K562 (cell line): ENCODE data around the gene ASB15. TPM values are rescaled to one million over a fixed set of nuclear protein-coding genes. Genes with fewer than 3 reads are reported as not detected.
A peak's percentile ranks its signal among the peaks of the same experiment; 100 is the strongest.

Source experiments
- ATAC-seq: fragments of 200-7000 bp; cut with Tn5 transposase; 3 replicates; pipeline ENCODE4 v1.9.1; 2020; ENCODE audit warnings: moderate library complexity
- BruUV-seq: library from RNA; stranded (reverse); fragments of 400-500 nt; replicated peaks from 2 replicates; lab custom pipeline; 2021; lab: Mats Ljungman, UMichigan
- CTCF ChIA-PET: fragments of 300-600 bp; formaldehyde crosslinking; extraction: SDS; loops from one replicate; lab custom pipeline; 2021; ENCODE audit warnings: low intra/inter-chr PET ratio; lab: Yijun Ruan, JAX
- POLR2A ChIA-PET: fragments of 300-600, 350-650 bp; sonication (Branson Sonifier 250); formaldehyde crosslinking; extraction: SDS; loops from one replicate; lab custom pipeline; 2021; ENCODE audit warnings: antibody characterized with exemption, inconsistent platforms; lab: Yijun Ruan, JAX
- DNase-seq, 4 experiments: peaks; one replicate each; pipeline versions ENCODE4 v3.0.0 to v3.0.0-alpha.2; 2011 to 2018; ENCODE audit warnings: low spot score in 3 of 4, mixed read lengths in 3 of 4; ENCODE audit errors: extremely low read depth in 1 of 4
- FAIRE-seq: peaks from 2 replicates; lab custom pipeline; 2011; peaks lifted over from hg19 to GRCh38; lab: Jason Lieb, UNC
- H2AFZ ChIP-seq: 2 replicates; pipeline ENCODE4 v1.6.0; 2011; ENCODE audit warnings: low read depth, low read length, control low read depth, inconsistent platforms
- H3K27ac ChIP-seq: fragments of 200-600 bp; 3 replicates; pipeline ENCODE4 v1.8.0; 2011; ENCODE audit warnings: low read depth, mild to moderate bottlenecking, control low read depth, inconsistent platforms, low read length, moderate library complexity, mixed read lengths; ENCODE audit errors: extremely low read depth
- H3K27me3 ChIP-seq, 2 experiments: fragments of 300-600 bp in 1 of 2; 2 replicates in 1 of 2; 3 replicates in 1 of 2; pipeline versions ENCODE4 v1.6.0 to v1.8.0; 2011; ENCODE audit warnings: inconsistent platforms in 2 of 2, low read length in 2 of 2, mild to moderate bottlenecking in 1 of 2, mixed read lengths in 1 of 2, moderate library complexity in 1 of 2; ENCODE audit not compliant: control insufficient read depth in 2 of 2, insufficient read depth in 2 of 2
- H3K36me3 ChIP-seq: fragments of 300-600 bp; 3 replicates; pipeline ENCODE4 v1.8.0; 2011; ENCODE audit warnings: mild to moderate bottlenecking, low read length, inconsistent platforms; ENCODE audit not compliant: control insufficient read depth, insufficient read depth
- H3K4me1 ChIP-seq, 2 experiments: fragments of 200-600 bp in 1 of 2; replicated peaks in 1 of 2; 2 replicates in 1 of 2; 3 replicates in 1 of 2; pipeline versions ENCODE4 v1.5.1 to v1.8.0; 2011; ENCODE audit warnings: inconsistent platforms in 2 of 2, low read length in 2 of 2, mild to moderate bottlenecking in 1 of 2, mixed read lengths in 1 of 2, moderate library complexity in 1 of 2; ENCODE audit not compliant: control insufficient read depth in 2 of 2, insufficient read depth in 2 of 2
- H3K4me2 ChIP-seq: 2 replicates; pipeline ENCODE4 v1.6.1; 2011; ENCODE audit warnings: low read length, control low read depth, inconsistent platforms, mixed read lengths; ENCODE audit not compliant: insufficient read depth
- H3K4me3 ChIP-seq: fragments of 200-600 bp; sonication (generic), shearing (Covaris generic); 2 replicates; pipeline ENCODE4 v1.5.1; 2016; ENCODE audit warnings: control low read depth, inconsistent platforms
- H3K79me2 ChIP-seq: fragments of 200-600 bp; 3 replicates; pipeline ENCODE4 v1.8.0; 2011; ENCODE audit warnings: low read length, inconsistent platforms; ENCODE audit not compliant: control insufficient read depth, insufficient read depth
- H3K9ac ChIP-seq, 2 experiments: 2 replicates each; pipeline versions ENCODE4 v1.6.0 to v1.6.1; 2011; ENCODE audit warnings: low read depth in 2 of 2, low read length in 2 of 2, control low read depth in 1 of 2, inconsistent platforms in 1 of 2, mild to moderate bottlenecking in 1 of 2, mixed read lengths in 1 of 2; ENCODE audit not compliant: insufficient read depth in 1 of 2
- H3K9me1 ChIP-seq: one replicate; pipeline ENCODE4 v1.6.0; 2011; ENCODE audit warnings: inconsistent platforms, mild to moderate bottlenecking, low read length, moderate library complexity; ENCODE audit not compliant: control insufficient read depth, insufficient read depth
- H3K9me3 ChIP-seq: replicated peaks from 2 replicates; pipeline ENCODE4 v1.5.1; 2011; ENCODE audit warnings: low read depth, low read length, inconsistent platforms; ENCODE audit not compliant: control insufficient read depth, insufficient read depth
- H4K20me1 ChIP-seq: replicated peaks from 2 replicates; pipeline ENCODE4 v1.6.1; 2011; ENCODE audit warnings: low read length, inconsistent platforms, mixed read lengths; ENCODE audit not compliant: control insufficient read depth, insufficient read depth
- BACH1 ChIP-seq: fragments of 200-800 bp; sonication (Bioruptor generic); IDR thresholded peaks from 2 replicates; pipeline ENCODE4 v1.6.1; 2016; ENCODE audit warnings: missing genetic modification characterization, missing compliant biosample characterization
- CBFA2T2 ChIP-seq: fragments of 450-650 bp; conservative IDR thresholded peaks from 2 replicates; pipeline ENCODE4 v1.6.1; 2017; ENCODE audit warnings: mild to moderate bottlenecking
- EHMT2 ChIP-seq: fragments of 450-650 bp; IDR thresholded peaks from 2 replicates; pipeline ENCODE4 v1.6.1; 2018; ENCODE audit warnings: antibody characterized with exemption
- GTF2E2 ChIP-seq: fragments of 200-800 bp; sonication (Bioruptor generic); IDR thresholded peaks from 2 replicates; pipeline ENCODE4 v1.6.1; 2016; ENCODE audit warnings: missing genetic modification characterization, missing compliant biosample characterization
- IRF2 ChIP-seq: sonication (generic); formaldehyde crosslinking; IDR thresholded peaks from 2 replicates; pipeline ENCODE4 v1.8.1; 2022; ENCODE audit warnings: mild to moderate bottlenecking, missing genetic modification reagents
- KLF16 ChIP-seq: IDR thresholded peaks from 2 replicates; pipeline ENCODE4 v1.6.1; 2016; ENCODE audit warnings: antibody characterized with exemption
- MAZ ChIP-seq, 2 experiments: fragments of 450-650 bp in 1 of 2; sonication (generic) in 1 of 2; formaldehyde crosslinking; IDR thresholded peaks in 1 of 2; conservative IDR thresholded peaks in 1 of 2; 2 replicates each; pipeline versions ENCODE4 v1.4.0 to v1.5.0; 2020; ENCODE audit warnings: mild to moderate bottlenecking in 1 of 2, missing genetic modification reagents in 1 of 2
- MED1 ChIP-seq: sonication (generic); formaldehyde crosslinking; IDR thresholded peaks from 2 replicates; pipeline ENCODE4 v1.8.1; 2023; ENCODE audit warnings: missing genetic modification reagents, borderline replicate concordance
- MITF ChIP-seq: IDR thresholded peaks from 2 replicates; pipeline ENCODE4 v1.6.1; 2014; ENCODE audit warnings: antibody characterized with exemption
- NCOA6 ChIP-seq: fragments of 450-650 bp; IDR thresholded peaks from 2 replicates; pipeline ENCODE4 v1.6.1; 2017; ENCODE audit warnings: mild to moderate bottlenecking
- NEUROD1 ChIP-seq: fragments of 150-350 bp; IDR thresholded peaks from 2 replicates; pipeline ENCODE4 v1.6.1; 2014; ENCODE audit warnings: borderline replicate concordance, low read length, low read depth; ENCODE audit not compliant: partially characterized antibody
- NRF1 ChIP-seq, 2 experiments: fragments of 450-650 bp; IDR thresholded peaks in 1 of 2; conservative IDR thresholded peaks in 1 of 2; 2 replicates each; pipeline ENCODE4 v1.6.1; 2014; ENCODE audit warnings: mild to moderate bottlenecking in 2 of 2
- PTRF ChIP-seq: fragments of 450-650 bp; IDR thresholded peaks from 2 replicates; pipeline ENCODE4 v1.6.1; 2016; ENCODE audit warnings: mild to moderate bottlenecking, missing genetic modification characterization, missing compliant biosample characterization
- TAF7 ChIP-seq: fragments of 450-650 bp; IDR thresholded peaks from 2 replicates; pipeline ENCODE4 v1.6.1; 2016; ENCODE audit warnings: missing genetic modification characterization, missing compliant biosample characterization
- ZFP1 ChIP-seq: fragments of 450-650 bp; formaldehyde crosslinking; IDR thresholded peaks from 2 replicates; pipeline ENCODE4 v1.4.0; 2020; ENCODE audit warnings: mild to moderate bottlenecking, mixed read lengths
- ZNF133 ChIP-seq: fragments of 250-450 bp; sonication (Bioruptor Pico); IDR thresholded peaks from 2 replicates; pipeline ENCODE4 v1.4.0; 2020; ENCODE audit warnings: mild to moderate bottlenecking
- ZNF140 ChIP-seq: fragments of 250-450 bp; sonication (Bioruptor Pico); IDR thresholded peaks from 2 replicates; pipeline ENCODE4 v1.8.0; 2021; ENCODE audit warnings: moderate library complexity, mild to moderate bottlenecking, inconsistent platforms
- ZNF3 ChIP-seq: fragments of 250-450 bp; sonication (Bioruptor Pico); IDR thresholded peaks from 2 replicates; pipeline ENCODE4 v1.5.0; 2021; ENCODE audit warnings: mild to moderate bottlenecking, moderate library complexity
- ZNF507 ChIP-seq: conservative IDR thresholded peaks from 2 replicates; pipeline ENCODE4 v1.6.1; 2017; ENCODE audit warnings: missing genetic modification characterization, missing compliant biosample characterization
- ZNF584 ChIP-seq: fragments of 200-800 bp; sonication (Bioruptor generic); IDR thresholded peaks from 2 replicates; pipeline ENCODE4 v1.6.1; 2016; ENCODE audit warnings: low read depth, mild to moderate bottlenecking, missing genetic modification characterization, missing compliant biosample characterization
- WGBS: fragments of 100-300 bp; shearing (Covaris generic); methylation state at CpG from one replicate; pipeline ENCODE4 v1.1.6; 2016; ENCODE audit warnings: low coverage, mixed read lengths; ENCODE audit not compliant: insufficient coverage; ENCODE audit errors: missing lambda C conversion rate; 5-methylcytosine and 5-hydroxymethylcytosine counted together
- in situ Hi-C: fragments of 300-500 bp; cut with MboI; formaldehyde crosslinking; loops from 4 replicates; pipeline ENCODE4 v1.15.0; 2018; ENCODE audit warnings: inconsistent platforms, mixed read lengths
- intact Hi-C: fragments of 100-400 bp; cut with micrococcal nuclease; formaldehyde crosslinking; loops from 2 replicates; pipeline ENCODE4 v1.14.2; 2022
- polyA plus RNA-seq, 8 experiments: library from polyadenylated mRNA; depleted of rRNA in 4 of 8; stranded (reverse) in 5 of 8; unstranded in 3 of 8; fragments of >200 nt; fragmentation: Nextera tagmentation in 2 of 8; fragmentation: Illumina TruSeq in 1 of 8; extraction: Ambion mirVana in 2 of 8; extraction: Trizol in 1 of 8; gene quantifications; 2 replicates each; pipeline versions ENCODE4 v1.2.1 to v1.2.3, GENCODE V29; 2011 to 2014; ENCODE audit warnings: inconsistent platforms in 1 of 8, missing spikeins in 1 of 8
- total RNA-seq, 7 experiments: library from RNA; depleted of rRNA in 6 of 7; stranded (reverse); fragments of >200 nt in 6 of 7; fragmentation: Illumina TruSeq in 2 of 7; extraction: Trizol in 2 of 7; gene quantifications; 2 replicates each; pipeline versions ENCODE4 v1.2.1 to v1.2.3, GENCODE V29; 2011 to 2021; ENCODE audit warnings: low replicate concordance in 1 of 7

ASB15 gene
- total and polyA plus RNA-seq, 9 of the 15 experiments (the other 6 are each of a cell fraction or from before 2014, with no cell fraction given), result 0.03 to 0.14 (median 0.04) TPM; not detected in 3

- TF ChIP-seq ZNF133 (CRISPR knock-in tag) (no peak), MAZ (CRISPR knock-in tag; conservative IDR thresholded peaks at IDR 0.05 in 1 of 2, IDR thresholded peaks at IDR 0.05 in 1 of 2) (no peak)
- TF ChIP-seq, all 486 proteins: peak for 20
Observed at GRCh38 chr7:123580406-123581161, 21.0 kb upstream of the ASB15 start (continued).

- ATAC-seq, result no peak
- Histone ChIP-seq H3K9me3 (no peaks in the 10 kb centered on the region), H3K4me1 (0 out of 5 replicates have a peak, but pooled peaks cover 0 to 2% of the 10 kb centered on the region in 2 experiments), H3K4me3 (no peak overlapping the region), H2AFZ (peak overlapping the region; percentile 52; the same call in 1 of the 2 replicates), H3K4me2 (no peak overlapping the region), H3K9ac (no peak overlapping the region), H4K20me1 (no peaks in the 10 kb centered on the region), H3K9me1 (no peaks in the 10 kb centered on the region), H3K36me3 (no peaks in the 10 kb centered on the region), H3K27ac (no peak overlapping the region), H3K27me3 (no peaks in the 10 kb centered on the region), H3K79me2 (no peaks in the 10 kb centered on the region)
- 0% methylated on average over 2 of the region's 2 CpGs for WGBS
- intact Hi-C loops, result loop anchor here (1.0 to 5.0 kb wide), 8 partner anchors 43 to 1204 kb away; no protein-coding TSS in a partner anchor
- ChIA-PET POLR2A (no interaction called here), CTCF (interaction anchor here (0.5 kb wide), 1 partner anchor 290 kb away, joined by 3 read pairs; no protein-coding TSS in a partner anchor)
- no TSS peak for BruUV-seq
- no peak for FAIRE-seq
- in situ Hi-C loops, result no loop called here
- no peak for DNase-seq
- peak; percentile 70 for TF ChIP-seq BACH1 (tag)
- no peak for TF ChIP-seq ZNF140
- 0 out of 2 replicates have a peak, but pooled peaks have one; percentile 0 for TF ChIP-seq KLF16
- no peak for TF ChIP-seq IRF2 (CRISPR knock-in tag)
- TF ChIP-seq TAF7, result no peak
- TF ChIP-seq ZNF507 (tag), result no peak
- TF ChIP-seq NCOA6, result no peak
- TF ChIP-seq NEUROD1, result no peak
- no peak for TF ChIP-seq NRF1 (conservative IDR thresholded peaks at IDR 0.05 in 1 of 2, IDR thresholded peaks at IDR 0.05 in 1 of 2)
- no peak for TF ChIP-seq ZNF3 (CRISPR knock-in tag)
- TF ChIP-seq MITF, result no peak
- no peak for TF ChIP-seq CBFA2T2
- TF ChIP-seq GTF2E2 (tag), result no peak
- TF ChIP-seq ZNF584, result no peak
- TF ChIP-seq EHMT2, result no peak
- no peak for TF ChIP-seq MED1 (CRISPR knock-in tag)
- TF ChIP-seq PTRF (tag), result no peak
- no peak for TF ChIP-seq ZFP1
Observed at GRCh38 chr7:123581162-123581459, 20.5 kb upstream of the ASB15 start.
